Measurements from ENCODE around the gene TBL1X. TPM values are rescaled to one million over a fixed set of nuclear protein-coding genes. Genes with fewer than 3 reads are reported as not detected.

The TBL1X gene
- total RNA-seq, 3 donors from 2014 or later, result 18.6 to 24.6 (median 20.0) TPM

DNA sequence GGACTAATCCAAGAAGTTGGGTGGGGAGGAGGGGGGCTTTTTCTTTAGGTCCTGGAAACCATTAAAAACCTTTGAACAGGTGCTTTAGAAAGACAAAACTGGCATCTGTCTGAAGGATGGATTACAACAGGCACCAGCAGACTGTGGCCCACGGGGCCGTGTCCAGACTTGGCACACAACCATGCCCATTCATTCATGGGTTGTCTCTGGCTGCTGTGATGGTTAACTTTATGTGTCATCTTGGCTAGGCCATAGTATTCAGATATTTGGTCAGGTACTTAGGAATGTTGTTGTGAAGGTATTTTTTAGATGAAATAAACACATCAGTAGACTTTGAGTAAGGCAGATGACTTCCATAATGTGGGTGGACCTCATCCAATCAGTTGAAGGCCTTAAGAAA is 45.5 kb downstream of the TBL1X start:
- H3K27me3 ChIP-seq, result no peaks in the 10 kb centered on the region
- H3K27ac ChIP-seq, result no peak overlapping the region
- intact Hi-C loops (cut with DNase I; ENCODE audit: low total_unique reads), result no loop called here
- no peaks in the 10 kb centered on the region for H3K36me3 ChIP-seq
- no peak for DNase-seq (ENCODE audit: low spot score in 2 of 2)
- H3K9me3 ChIP-seq, result peaks cover 0 to 13% of the 10 kb centered on the region in 2 donors
- H3K4me3 ChIP-seq, result no peak overlapping the region
- TF ChIP-seq, protein P1, sequence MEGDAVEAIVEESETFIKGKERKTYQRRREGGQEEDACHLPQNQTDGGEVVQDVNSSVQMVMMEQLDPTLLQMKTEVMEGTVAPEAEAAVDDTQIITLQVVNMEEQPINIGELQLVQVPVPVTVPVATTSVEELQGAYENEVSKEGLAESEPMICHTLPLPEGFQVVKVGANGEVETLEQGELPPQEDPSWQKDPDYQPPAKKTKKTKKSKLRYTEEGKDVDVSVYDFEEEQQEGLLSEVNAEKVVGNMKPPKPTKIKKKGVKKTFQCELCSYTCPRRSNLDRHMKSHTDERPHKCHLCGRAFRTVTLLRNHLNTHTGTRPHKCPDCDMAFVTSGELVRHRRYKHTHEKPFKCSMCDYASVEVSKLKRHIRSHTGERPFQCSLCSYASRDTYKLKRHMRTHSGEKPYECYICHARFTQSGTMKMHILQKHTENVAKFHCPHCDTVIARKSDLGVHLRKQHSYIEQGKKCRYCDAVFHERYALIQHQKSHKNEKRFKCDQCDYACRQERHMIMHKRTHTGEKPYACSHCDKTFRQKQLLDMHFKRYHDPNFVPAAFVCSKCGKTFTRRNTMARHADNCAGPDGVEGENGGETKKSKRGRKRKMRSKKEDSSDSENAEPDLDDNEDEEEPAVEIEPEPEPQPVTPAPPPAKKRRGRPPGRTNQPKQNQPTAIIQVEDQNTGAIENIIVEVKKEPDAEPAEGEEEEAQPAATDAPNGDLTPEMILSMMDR (IDR thresholded peaks at IDR 0.05), result no peak
- no peak for TF ChIP-seq POLR2A (IDR thresholded peaks at IDR 0.05)
- TF ChIP-seq POLR2AphosphoS5 (IDR thresholded peaks at IDR 0.05), result no peak
- H3K4me1 ChIP-seq, result no peaks in the 10 kb centered on the region

DNA sequence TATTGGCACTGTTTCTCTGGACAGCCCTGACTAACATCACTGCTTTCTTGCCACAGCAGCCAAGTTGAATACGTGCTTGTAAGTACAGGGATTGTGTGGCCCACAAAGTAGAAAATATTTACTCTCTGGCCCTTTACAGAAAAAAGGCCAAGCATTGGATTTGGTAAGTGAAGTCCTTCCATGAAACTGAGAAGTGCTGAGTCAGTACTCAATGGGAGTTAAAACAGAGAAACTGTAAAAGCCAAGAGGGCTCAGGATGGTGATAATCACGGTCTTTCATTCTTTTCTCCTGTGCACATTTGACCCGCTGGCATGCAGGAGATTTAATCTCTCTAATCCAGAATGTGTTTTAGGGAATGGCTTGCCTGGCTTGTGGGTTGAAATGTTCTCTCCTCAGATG is 46.1 kb downstream of the TBL1X start:
- peaks cover 0 to 9% of the 10 kb centered on the region in 2 donors for H3K9me3 ChIP-seq
- intact Hi-C loops (cut with DNase I; ENCODE audit: low total_unique reads), result no loop called here
- TF ChIP-seq POLR2A (IDR thresholded peaks at IDR 0.05) (no peak), POLR2AphosphoS5 (IDR thresholded peaks at IDR 0.05) (no peak)
- TF ChIP-seq, protein P1 (IDR thresholded peaks at IDR 0.05), result no peak

DNA sequence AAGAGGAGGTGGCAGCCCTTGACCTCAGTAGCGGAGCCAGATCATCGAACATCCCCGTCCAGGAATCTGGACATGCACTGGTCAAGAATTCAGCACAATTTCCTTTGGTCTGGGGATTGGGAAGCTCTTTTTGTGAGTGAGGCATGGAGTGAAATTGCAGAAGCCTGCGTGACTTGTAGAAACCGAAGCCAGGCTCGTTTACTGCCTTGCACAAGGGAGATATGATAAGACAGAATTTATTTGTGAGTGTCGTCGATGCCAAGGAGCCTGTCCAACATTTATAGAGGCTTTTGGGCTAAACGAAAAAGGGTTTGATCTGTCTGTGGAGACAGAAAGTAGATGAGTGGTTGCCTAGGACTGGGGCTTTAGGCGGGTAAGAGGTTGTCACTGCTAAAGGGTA is 50.6 kb downstream of the TBL1X start:
- intact Hi-C loops (cut with DNase I; ENCODE audit: low total_unique reads), result no loop called here
- TF ChIP-seq POLR2A (IDR thresholded peaks at IDR 0.05), result no peak
- TF ChIP-seq POLR2AphosphoS5 (IDR thresholded peaks at IDR 0.05), result no peak
- TF ChIP-seq, protein P1 (IDR thresholded peaks at IDR 0.05), result no peak
- DNase-seq (ENCODE audit: low spot score in 2 of 2), result no peak
- H3K4me1 ChIP-seq, result no peaks in the 10 kb centered on the region
- no peaks in the 10 kb centered on the region for H3K36me3 ChIP-seq
- H3K27ac ChIP-seq, result no peak overlapping the region
- H3K4me3 ChIP-seq, result no peak overlapping the region
- H3K27me3 ChIP-seq, result no peaks in the 10 kb centered on the region
- H3K9me3 ChIP-seq, result no peaks in the 10 kb centered on the region

More for the DNA sequence above, 46.1 kb downstream of the TBL1X start:
- H3K27ac ChIP-seq, result no peak overlapping the region
- H3K4me1 ChIP-seq, result no peaks in the 10 kb centered on the region
- DNase-seq (ENCODE audit: low spot score in 2 of 2), result no peak
- H3K36me3 ChIP-seq, result no peaks in the 10 kb centered on the region
- H3K4me3 ChIP-seq, result no peak overlapping the region
- H3K27me3 ChIP-seq, result no peaks in the 10 kb centered on the region

DNA sequence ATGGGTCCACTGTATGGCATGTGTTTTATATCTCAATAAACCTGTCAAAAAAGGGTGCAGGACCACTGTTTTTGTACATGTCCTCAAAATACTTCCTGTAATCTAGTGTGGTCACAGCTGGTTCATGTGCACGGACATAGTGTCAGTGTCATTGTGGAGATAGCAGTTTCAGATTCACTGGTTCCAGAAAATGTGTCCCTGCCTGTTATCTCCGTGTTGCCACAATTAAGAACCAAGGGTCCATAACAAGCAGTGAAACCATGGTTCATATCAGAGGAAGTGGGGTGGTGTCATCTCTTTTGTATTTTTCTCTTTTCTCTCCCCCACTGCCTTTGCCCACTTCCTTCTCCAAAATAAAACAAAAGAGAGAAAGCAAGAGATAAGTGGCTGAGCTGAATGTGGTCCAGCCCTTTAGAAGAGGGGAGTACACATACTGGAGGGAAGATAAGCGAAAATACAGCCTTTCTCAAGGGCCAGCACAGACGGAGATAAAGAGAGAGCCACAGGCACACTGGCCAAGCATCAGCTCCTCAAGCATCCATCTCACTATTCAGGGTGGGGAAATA is 51.2 kb downstream of the TBL1X start:
- H3K4me3 ChIP-seq, result no peak overlapping the region
- H3K9me3 ChIP-seq, result no peaks in the 10 kb centered on the region
- intact Hi-C loops (cut with DNase I; ENCODE audit: low total_unique reads), result no loop called here
- no peaks in the 10 kb centered on the region for H3K4me1 ChIP-seq
- no peak overlapping the region for H3K27ac ChIP-seq
- no peak for DNase-seq (ENCODE audit: low spot score in 2 of 2)
- TF ChIP-seq, protein P1 (IDR thresholded peaks at IDR 0.05), result no peak
- TF ChIP-seq POLR2A (IDR thresholded peaks at IDR 0.05) (no peak), POLR2AphosphoS5 (IDR thresholded peaks at IDR 0.05) (no peak)
- no peaks in the 10 kb centered on the region for H3K36me3 ChIP-seq
- no peaks in the 10 kb centered on the region for H3K27me3 ChIP-seq

DNA sequence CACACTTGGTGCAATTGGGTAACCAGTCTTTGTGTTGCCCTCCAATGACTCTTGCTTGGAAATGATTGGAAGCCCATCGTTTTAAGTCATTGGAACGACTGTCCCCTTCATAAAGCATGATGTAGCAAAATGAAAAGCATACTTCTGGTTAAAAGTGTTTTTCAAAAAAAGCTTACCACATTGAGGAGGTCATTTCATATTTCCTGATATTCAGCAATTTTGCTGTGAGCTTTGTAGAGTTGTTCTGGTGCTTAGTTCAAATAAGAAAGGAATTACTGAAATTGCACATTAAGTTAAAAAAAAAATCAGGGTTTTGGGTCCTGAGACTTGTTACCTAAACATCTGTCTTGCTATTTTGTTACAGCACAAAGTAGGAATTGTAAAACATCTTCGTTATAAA is 51.8 kb downstream of the TBL1X start:
- TF ChIP-seq POLR2AphosphoS5 (IDR thresholded peaks at IDR 0.05), result no peak
- TF ChIP-seq, protein P1 (IDR thresholded peaks at IDR 0.05), result no peak
- no peak for TF ChIP-seq POLR2A (IDR thresholded peaks at IDR 0.05)
- no peak for DNase-seq (ENCODE audit: low spot score in 2 of 2)
- H3K4me3 ChIP-seq, result no peak overlapping the region
- H3K4me1 ChIP-seq, result no peaks in the 10 kb centered on the region
- no peaks in the 10 kb centered on the region for H3K36me3 ChIP-seq
- no peaks in the 10 kb centered on the region for H3K9me3 ChIP-seq
- intact Hi-C loops (cut with DNase I; ENCODE audit: low total_unique reads), result no loop called here
- no peak overlapping the region for H3K27ac ChIP-seq
- no peaks in the 10 kb centered on the region for H3K27me3 ChIP-seq

All from breast epithelium (tissue), 4 donors.